Adrenal gland (tissue), 5 donors: ENCODE results near the gene DST.

Experiments used
- CTCF ChIP-seq, 6 experiments: fragments of 450-650 bp in 4 of 6; fragments of 200-600 bp in 2 of 6; sonication (generic) in 1 of 6; IDR thresholded peaks; 1 replicate in 5 of 6; 2 replicates in 1 of 6; pipeline versions ENCODE4 v1.5.1 to v1.8.0; 2016 to 2021; ENCODE audit warnings: antibody characterized with exemption in 6 of 6, mild to moderate bottlenecking in 2 of 6, moderate library complexity in 1 of 6
- POLR2A ChIP-seq, 2 donors: fragments of 450-650 bp; IDR thresholded peaks; one replicate each; pipeline ENCODE4 v1.6.1; 2017; ENCODE audit warnings: antibody characterized with exemption in 2 of 2, mild to moderate bottlenecking in 2 of 2, moderate library complexity in 1 of 2
- donor health status: DM: no; HTN: no; CAD: no.

DNA sequence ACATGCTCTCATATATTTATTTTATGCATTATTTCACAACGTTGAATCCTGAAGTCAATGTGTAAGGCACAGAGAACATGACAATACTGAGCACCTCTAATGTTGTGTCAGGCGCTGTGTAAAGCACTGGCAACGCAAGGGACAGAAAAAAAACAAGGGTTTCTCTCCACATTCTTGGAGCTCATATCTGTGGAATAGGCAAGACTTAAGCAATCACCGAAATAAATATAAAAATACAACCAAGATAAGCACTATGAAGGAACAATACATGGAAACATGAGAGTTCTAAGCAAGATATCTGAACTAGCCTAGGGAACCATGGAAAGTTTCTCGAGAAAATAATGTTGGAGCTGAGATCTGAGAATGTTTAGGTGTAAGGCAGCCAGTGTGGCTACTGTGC is 1.7 kb upstream of the DST start:
- TF ChIP-seq CTCF (IDR thresholded peaks at IDR 0.05), result no peak
- no peak for TF ChIP-seq POLR2A (IDR thresholded peaks at IDR 0.05)
